Measurements from ENCODE around the gene DCANP1.

The DCANP1 gene

DNA sequence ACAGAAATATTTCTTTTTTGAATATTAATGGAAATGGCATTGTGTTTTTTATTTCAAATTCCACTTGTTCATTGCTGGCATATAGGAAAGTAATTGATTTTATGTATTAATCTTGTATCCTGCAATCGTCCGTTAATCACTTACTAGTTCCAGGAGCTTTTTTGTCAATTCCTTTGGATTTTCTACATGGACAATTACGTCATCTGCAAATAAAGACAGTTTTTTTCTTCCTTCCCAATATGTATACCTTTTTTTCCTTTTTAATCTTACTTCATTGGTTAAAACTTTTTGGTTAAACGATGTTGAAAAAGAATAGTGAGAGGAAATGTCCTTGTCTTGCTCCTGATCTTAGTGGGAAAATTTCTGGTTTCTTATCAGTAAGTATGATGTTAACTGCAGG, 6.5 kb upstream of the DCANP1 start:
- TF ChIP-seq CTCF (IDR thresholded peaks at IDR 0.05; ENCODE audit: poor library complexity, severe bottlenecking), result no peak
- ATAC-seq (ENCODE audit: low read depth), result no peak

GRCh38 chr5:135452321-135453030, 5.3 kb upstream of the DCANP1 start, which contains the start of gene TIFAB:
TIFAB (minus strand) TSS chr5:135452351; CDS start chr5:135449939, 2,412 bp downstream.
- H3K4me1 ChIP-seq (ENCODE audit: insufficient read depth, poor library complexity, severe bottlenecking), result peaks cover 9% of the 10 kb centered on the region

More for the DNA sequence above, 6.5 kb upstream of the DCANP1 start:
- H3K4me1 ChIP-seq (ENCODE audit: insufficient read depth, poor library complexity, severe bottlenecking), result peaks cover 9% of the 10 kb centered on the region
- H3K36me3 ChIP-seq (ENCODE audit: low read depth), result no peaks in the 10 kb centered on the region
- DNase-seq (ENCODE audit: low spot score), result no peak
- no peaks in the 10 kb centered on the region for H3K27me3 ChIP-seq (ENCODE audit: insufficient read depth, poor library complexity, severe bottlenecking)
- H3K9me3 ChIP-seq (ENCODE audit: severe bottlenecking), result no peaks in the 10 kb centered on the region
- no peak overlapping the region for H3K27ac ChIP-seq (ENCODE audit: poor library complexity, severe bottlenecking)
- no peak overlapping the region for H3K4me3 ChIP-seq (ENCODE audit: severe bottlenecking)

GRCh38 chr5:135451581-135452320, 4.6 kb upstream of the DCANP1 start:
- DNase-seq (ENCODE audit: low spot score) (peak; percentile 56), ATAC-seq (ENCODE audit: low read depth) (no peak)
- Histone ChIP-seq H3K27me3 (ENCODE audit: insufficient read depth, poor library complexity, severe bottlenecking) (no peaks in the 10 kb centered on the region), H3K27ac (ENCODE audit: poor library complexity, severe bottlenecking) (no peak overlapping the region), H3K4me1 (ENCODE audit: insufficient read depth, poor library complexity, severe bottlenecking) (peaks cover 9% of the 10 kb centered on the region), H3K9me3 (ENCODE audit: severe bottlenecking) (no peaks in the 10 kb centered on the region), H3K4me3 (ENCODE audit: severe bottlenecking) (no peak overlapping the region), H3K36me3 (ENCODE audit: low read depth) (no peaks in the 10 kb centered on the region)
- no peak for TF ChIP-seq CTCF (IDR thresholded peaks at IDR 0.05; ENCODE audit: poor library complexity, severe bottlenecking)

More at GRCh38 chr5:135452321-135453030, 5.3 kb upstream of the DCANP1 start, which contains the start of gene TIFAB:
- no peak for TF ChIP-seq CTCF (IDR thresholded peaks at IDR 0.05; ENCODE audit: poor library complexity, severe bottlenecking)
- ATAC-seq (ENCODE audit: low read depth), result no peak
- Histone ChIP-seq H3K36me3 (ENCODE audit: low read depth) (no peaks in the 10 kb centered on the region), H3K9me3 (ENCODE audit: severe bottlenecking) (no peaks in the 10 kb centered on the region), H3K27me3 (ENCODE audit: insufficient read depth, poor library complexity, severe bottlenecking) (no peaks in the 10 kb centered on the region), H3K27ac (ENCODE audit: poor library complexity, severe bottlenecking) (no peak within 1 kb of the TSS), H3K4me3 (ENCODE audit: severe bottlenecking) (no peak within 1 kb of the TSS)
- peak; percentile 61 for DNase-seq (ENCODE audit: low spot score)

- H3K27me3 ChIP-seq (ENCODE audit: insufficient read depth, poor library complexity, severe bottlenecking), result no peaks in the 10 kb centered on the region
Observed at GRCh38 chr5:135450952-135451351, 3.8 kb upstream of the DCANP1 start.

More at GRCh38 chr5:135450952-135451351, 3.8 kb upstream of the DCANP1 start:
- no peak for ATAC-seq (ENCODE audit: low read depth)
- Histone ChIP-seq H3K27ac (ENCODE audit: poor library complexity, severe bottlenecking) (no peak overlapping the region), H3K36me3 (ENCODE audit: low read depth) (no peaks in the 10 kb centered on the region), H3K4me1 (ENCODE audit: insufficient read depth, poor library complexity, severe bottlenecking) (peaks cover 2% of the 10 kb centered on the region), H3K9me3 (ENCODE audit: severe bottlenecking) (no peaks in the 10 kb centered on the region), H3K4me3 (ENCODE audit: severe bottlenecking) (no peak overlapping the region)
- no peak for TF ChIP-seq CTCF (IDR thresholded peaks at IDR 0.05; ENCODE audit: poor library complexity, severe bottlenecking)
- DNase-seq (ENCODE audit: low spot score), result peak; percentile 19
